Central memory CD8-positive, alpha-beta T cell (primary cell): ENCODE measurements around the gene CAMSAP1.

Experiments used
- ATAC-seq: fragments of 150-1000 bp; cut with Tn5 transposase; replicated peaks from 2 replicates; pipeline ENCODE4 v1.10.0; 2022; ENCODE audit warnings: mild to moderate bottlenecking, moderate FRiP score, moderate number of reproducible peaks; ENCODE audit not compliant: poor library complexity, severe bottlenecking; ENCODE audit errors: extremely low read depth
- DNase-seq, 2 donors: peaks; one replicate each; pipeline ENCODE4 v3.0.0; 2021; ENCODE audit warnings: low spot score in 2 of 2
- H3K27ac Mint-ChIP-seq: one replicate; pipeline ENCODE4 v1.8.0; 2022; ENCODE audit warnings: low read depth, mild to moderate bottlenecking, moderate library complexity, mixed read lengths
- H3K27me3 Mint-ChIP-seq: one replicate; pipeline ENCODE4 v1.8.0; 2022; ENCODE audit warnings: mixed read lengths
- H3K36me3 Mint-ChIP-seq: one replicate; pipeline ENCODE4 v1.8.0; 2022; ENCODE audit warnings: mild to moderate bottlenecking, moderate library complexity, mixed read lengths; ENCODE audit not compliant: insufficient read depth
- H3K4me1 Mint-ChIP-seq: one replicate; pipeline ENCODE4 v1.8.0; 2022; ENCODE audit warnings: mixed read lengths
- H3K4me3 Mint-ChIP-seq: one replicate; pipeline ENCODE4 v1.8.0; 2022; ENCODE audit warnings: mild to moderate bottlenecking, moderate library complexity, mixed read lengths
- H3K9me3 Mint-ChIP-seq: one replicate; pipeline ENCODE4 v1.8.0; 2022; ENCODE audit warnings: mixed read lengths

The CAMSAP1 gene

GRCh38 chr9:135775911-135776310 is 131.4 kb downstream of the CAMSAP1 start:
- Mint-ChIP-seq H3K4me3 (no peak overlapping the region), H3K36me3 (no peaks in the 10 kb centered on the region), H3K9me3 (no peaks in the 10 kb centered on the region), H3K27me3 (no peaks in the 10 kb centered on the region), H3K4me1 (no peaks in the 10 kb centered on the region), H3K27ac (no peak overlapping the region)
- ATAC-seq: no peak
- DNase-seq: no peak

DNA sequence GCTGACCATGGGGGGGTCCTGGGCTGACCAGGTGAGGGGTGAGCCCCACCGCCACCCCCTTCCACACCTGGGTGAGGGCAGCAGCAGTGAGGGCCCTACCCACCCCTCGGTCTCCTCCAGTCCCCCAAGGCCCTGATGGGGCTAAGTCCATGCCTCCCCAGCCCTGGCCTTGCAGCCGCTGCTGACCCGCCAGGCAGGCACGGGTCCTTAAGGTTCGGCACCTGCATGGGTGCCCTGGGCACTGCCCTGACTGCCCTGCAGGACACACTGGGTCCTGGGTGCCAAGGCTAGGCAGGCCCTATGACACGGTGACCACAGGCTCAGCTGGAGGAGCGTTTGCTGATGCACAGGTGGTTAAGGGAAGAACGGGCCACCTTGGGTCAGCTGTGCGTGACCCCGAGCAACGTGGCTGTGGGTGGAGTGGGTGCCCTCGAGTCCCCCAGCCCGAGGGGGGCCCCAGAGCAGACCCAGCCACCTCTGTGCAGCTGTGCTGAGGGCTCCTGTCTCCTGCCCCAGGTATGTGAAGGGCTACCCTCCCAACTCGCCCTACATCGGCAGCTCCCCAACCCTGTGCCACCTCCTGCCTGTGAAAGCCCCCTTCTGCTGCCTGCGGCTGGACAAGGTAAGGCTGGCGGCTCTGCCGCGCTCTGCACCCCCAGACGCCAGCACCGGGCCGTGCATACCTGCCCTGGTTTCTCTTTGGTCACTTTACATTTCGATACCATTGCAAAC is 132.4 kb downstream of the CAMSAP1 start:
- H3K36me3 Mint-ChIP-seq: no peaks in the 10 kb centered on the region
- no peaks in the 10 kb centered on the region for H3K9me3 Mint-ChIP-seq
- H3K27me3 Mint-ChIP-seq: no peaks in the 10 kb centered on the region
- no peak overlapping the region for H3K27ac Mint-ChIP-seq
- DNase-seq (no peak), ATAC-seq (no peak)
- no peaks in the 10 kb centered on the region for H3K4me1 Mint-ChIP-seq
- H3K4me3 Mint-ChIP-seq: no peak overlapping the region

GRCh38 chr9:135774239-135774747 is 133.1 kb downstream of the CAMSAP1 start:
- Mint-ChIP-seq H3K4me1 (no peaks in the 10 kb centered on the region), H3K9me3 (no peaks in the 10 kb centered on the region), H3K36me3 (no peaks in the 10 kb centered on the region), H3K4me3 (no peak overlapping the region), H3K27ac (no peak overlapping the region), H3K27me3 (no peaks in the 10 kb centered on the region)
- ATAC-seq (no peak), DNase-seq (no peak)

- no peaks in the 10 kb centered on the region for H3K27me3 Mint-ChIP-seq
- no peak for ATAC-seq
Measured at GRCh38 chr9:135773530-135774238, 133.7 kb downstream of the CAMSAP1 start.

DNA sequence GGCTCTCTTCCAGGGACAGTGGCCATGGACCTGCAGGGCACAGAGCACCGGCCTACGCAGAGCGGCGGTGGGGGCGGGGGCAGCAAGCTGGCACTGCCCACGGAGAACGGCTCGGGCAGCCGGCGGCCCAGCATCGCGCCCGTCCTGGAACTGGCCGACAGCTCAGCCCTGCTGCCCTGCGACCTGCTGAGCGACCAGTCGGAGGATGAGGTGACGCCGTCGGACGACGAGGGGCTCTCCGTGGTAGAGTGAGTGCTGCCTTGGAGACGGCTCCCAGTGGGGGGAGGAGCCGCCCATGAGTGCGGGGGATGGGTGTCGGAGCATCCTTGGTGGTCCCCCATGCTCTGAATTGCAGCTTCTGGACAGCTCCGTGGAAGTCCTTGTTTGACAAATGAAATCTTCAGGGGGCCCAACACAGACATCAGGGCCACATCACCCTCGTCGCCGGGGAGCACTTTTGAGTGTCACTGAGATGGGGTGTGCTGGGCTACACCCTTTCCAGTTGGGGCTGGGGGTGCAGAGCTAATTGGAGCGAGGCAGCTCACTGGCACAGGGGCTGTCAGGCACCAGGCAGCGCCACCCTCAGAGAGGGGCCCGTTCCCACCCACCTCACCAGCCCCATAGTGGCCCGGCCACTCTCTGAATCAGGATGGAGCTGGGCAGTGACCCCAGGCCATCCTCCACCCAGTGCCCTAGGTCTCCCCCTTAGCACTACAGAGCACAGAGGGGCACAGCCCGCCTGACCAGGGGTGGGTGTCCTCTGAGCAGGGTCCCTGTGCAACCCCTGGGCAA is 134.4 kb downstream of the CAMSAP1 start:
- no peaks in the 10 kb centered on the region for H3K36me3 Mint-ChIP-seq
- ATAC-seq (no peak), DNase-seq (no peak)
- H3K4me1 Mint-ChIP-seq: no peaks in the 10 kb centered on the region
- no peak overlapping the region for H3K27ac Mint-ChIP-seq
- H3K4me3 Mint-ChIP-seq: no peak overlapping the region
- H3K9me3 Mint-ChIP-seq: no peaks in the 10 kb centered on the region
- H3K27me3 Mint-ChIP-seq: no peaks in the 10 kb centered on the region

More at GRCh38 chr9:135773530-135774238, 133.7 kb downstream of the CAMSAP1 start:
- Mint-ChIP-seq H3K4me3 (no peak overlapping the region), H3K36me3 (no peaks in the 10 kb centered on the region), H3K27ac (no peak overlapping the region), H3K4me1 (no peaks in the 10 kb centered on the region), H3K9me3 (no peaks in the 10 kb centered on the region)
- DNase-seq: no peak

- Mint-ChIP-seq H3K4me1 (no peaks in the 10 kb centered on the region), H3K4me3 (no peak overlapping the region)
Measured at GRCh38 chr9:135772056-135772646, 135.2 kb downstream of the CAMSAP1 start.

GRCh38 chr9:135771401-135772051 is 135.8 kb downstream of the CAMSAP1 start:
- H3K27ac Mint-ChIP-seq: no peak overlapping the region
- H3K36me3 Mint-ChIP-seq: no peaks in the 10 kb centered on the region
- no peak for DNase-seq
- no peaks in the 10 kb centered on the region for H3K9me3 Mint-ChIP-seq
- no peaks in the 10 kb centered on the region for H3K27me3 Mint-ChIP-seq
- no peak overlapping the region for H3K4me3 Mint-ChIP-seq
- H3K4me1 Mint-ChIP-seq: no peaks in the 10 kb centered on the region
- ATAC-seq: no peak

More at GRCh38 chr9:135772056-135772646, 135.2 kb downstream of the CAMSAP1 start:
- Mint-ChIP-seq H3K36me3 (no peaks in the 10 kb centered on the region), H3K27ac (no peak overlapping the region), H3K27me3 (no peaks in the 10 kb centered on the region), H3K9me3 (no peaks in the 10 kb centered on the region)
- ATAC-seq: no peak
- no peak for DNase-seq

DNA sequence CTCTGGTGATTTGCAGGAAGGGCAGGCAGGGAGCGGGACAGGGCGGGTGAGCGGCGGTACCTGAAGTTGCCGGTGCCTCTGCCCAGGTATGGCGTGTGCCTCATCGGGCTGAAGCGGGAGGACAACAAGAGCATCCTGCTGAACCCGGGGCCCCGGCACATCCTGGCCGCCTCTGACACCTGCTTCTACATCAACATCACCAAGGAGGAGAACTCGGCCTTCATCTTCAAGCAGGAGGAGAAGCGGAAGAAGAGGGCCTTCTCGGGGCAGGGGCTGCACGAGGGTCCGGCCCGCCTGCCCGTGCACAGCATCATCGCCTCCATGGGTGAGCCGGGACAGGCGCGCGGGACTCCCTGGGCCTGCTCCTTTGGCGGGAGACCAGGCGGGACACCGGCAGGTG is 136.6 kb downstream of the CAMSAP1 start:
- H3K27ac Mint-ChIP-seq: no peak overlapping the region
- H3K9me3 Mint-ChIP-seq: no peaks in the 10 kb centered on the region
- DNase-seq: no peak
- ATAC-seq: no peak
- H3K4me3 Mint-ChIP-seq: no peak overlapping the region
- no peaks in the 10 kb centered on the region for H3K36me3 Mint-ChIP-seq
- no peaks in the 10 kb centered on the region for H3K27me3 Mint-ChIP-seq
- no peaks in the 10 kb centered on the region for H3K4me1 Mint-ChIP-seq

DNA sequence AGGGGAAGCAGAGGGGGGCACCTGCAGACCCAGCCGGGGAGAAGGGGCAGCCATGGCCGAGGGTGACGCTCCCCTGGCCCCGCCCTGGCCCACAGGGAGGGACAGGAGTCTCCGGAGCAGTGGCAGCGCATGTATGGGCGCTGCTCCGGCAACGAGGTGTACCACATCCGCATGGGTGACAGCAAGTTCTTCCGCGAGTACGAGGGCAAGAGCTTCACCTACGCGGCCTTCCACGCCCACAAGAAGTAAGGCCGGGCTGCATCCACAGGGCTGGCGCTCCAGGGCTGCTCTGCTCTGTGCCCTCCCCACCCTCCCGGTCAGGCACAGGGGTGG is 137.2 kb downstream of the CAMSAP1 start:
- no peak for ATAC-seq
- no peak for DNase-seq
- Mint-ChIP-seq H3K27ac (no peak overlapping the region), H3K36me3 (no peaks in the 10 kb centered on the region), H3K4me3 (no peak overlapping the region), H3K9me3 (no peaks in the 10 kb centered on the region), H3K27me3 (no peaks in the 10 kb centered on the region), H3K4me1 (no peaks in the 10 kb centered on the region)

- Mint-ChIP-seq H3K27ac (no peak overlapping the region), H3K4me3 (no peak overlapping the region), H3K4me1 (no peaks in the 10 kb centered on the region), H3K9me3 (no peaks in the 10 kb centered on the region), H3K36me3 (no peaks in the 10 kb centered on the region), H3K27me3 (no peaks in the 10 kb centered on the region)
- DNase-seq: no peak
- no peak for ATAC-seq
Measured at GRCh38 chr9:135769489-135770202, 137.7 kb downstream of the CAMSAP1 start.

- H3K9me3 Mint-ChIP-seq: no peaks in the 10 kb centered on the region
- no peak overlapping the region for H3K27ac Mint-ChIP-seq
- H3K4me1 Mint-ChIP-seq: no peaks in the 10 kb centered on the region
- peak overlapping the region; percentile 36 for H3K4me3 Mint-ChIP-seq
- ATAC-seq (no peak), DNase-seq (no peak)
- no peaks in the 10 kb centered on the region for H3K36me3 Mint-ChIP-seq
- no peaks in the 10 kb centered on the region for H3K27me3 Mint-ChIP-seq
Measured at GRCh38 chr9:135768516-135769218, 138.7 kb downstream of the CAMSAP1 start.
